HG03039 (cell line): ENCODE data around the gene ECSIT.
A peak's percentile ranks its signal among the peaks of the same experiment; 100 is the strongest.
"Not testable (repeated sequence)": the region's sequence is repeated elsewhere in the genome, so short reads cannot be mapped to it uniquely, and the experiment has no call there.

Experiments
- ATAC-seq: cut with Tn5 transposase; IDR thresholded peaks from one replicate; pipeline ENCODE4 v1.9.1; 2021; ENCODE audit warnings: mild to moderate bottlenecking, moderate library complexity; ENCODE audit not compliant: unreplicated experiment

Gene ECSIT, protein sequence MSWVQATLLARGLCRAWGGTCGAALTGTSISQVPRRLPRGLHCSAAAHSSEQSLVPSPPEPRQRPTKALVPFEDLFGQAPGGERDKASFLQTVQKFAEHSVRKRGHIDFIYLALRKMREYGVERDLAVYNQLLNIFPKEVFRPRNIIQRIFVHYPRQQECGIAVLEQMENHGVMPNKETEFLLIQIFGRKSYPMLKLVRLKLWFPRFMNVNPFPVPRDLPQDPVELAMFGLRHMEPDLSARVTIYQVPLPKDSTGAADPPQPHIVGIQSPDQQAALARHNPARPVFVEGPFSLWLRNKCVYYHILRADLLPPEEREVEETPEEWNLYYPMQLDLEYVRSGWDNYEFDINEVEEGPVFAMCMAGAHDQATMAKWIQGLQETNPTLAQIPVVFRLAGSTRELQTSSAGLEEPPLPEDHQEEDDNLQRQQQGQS

DNA sequence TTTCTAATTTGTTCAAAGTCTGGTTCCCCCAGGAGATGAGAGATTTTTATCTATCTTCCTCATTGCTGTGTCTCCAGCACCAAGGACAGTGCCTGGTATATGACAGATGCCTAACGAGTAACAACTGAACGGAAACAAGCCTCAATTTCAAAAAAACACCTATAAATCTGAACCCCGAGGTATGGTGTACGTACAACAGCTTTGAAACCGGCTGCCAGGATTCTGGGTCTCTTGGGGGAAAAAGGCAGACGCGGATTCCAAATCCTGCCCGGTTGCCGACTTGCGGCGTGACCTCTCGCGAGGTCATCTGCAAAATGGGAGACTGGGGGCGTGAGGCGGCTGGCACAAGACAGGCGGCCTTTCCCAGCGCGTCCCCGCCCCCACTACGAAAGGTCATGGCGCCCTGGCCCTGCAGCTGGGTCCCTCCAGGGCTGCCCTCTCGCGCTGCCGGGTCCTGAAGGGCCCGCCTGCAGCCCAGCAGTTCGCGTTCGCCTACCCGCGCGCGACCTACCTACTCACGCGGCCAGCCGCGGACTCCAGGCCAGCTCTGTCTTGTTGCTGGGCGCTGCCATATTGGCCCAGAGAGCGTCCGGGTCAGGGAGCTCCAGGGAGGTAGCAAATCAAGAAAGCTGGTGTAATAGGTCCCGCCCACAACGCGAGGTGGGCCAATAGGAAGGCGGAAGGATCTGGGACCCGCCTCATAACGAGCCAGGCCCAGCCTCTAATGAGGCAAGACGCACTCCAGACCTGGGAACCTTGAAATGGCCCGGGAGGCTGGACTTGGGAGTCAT lies at the start of gene ECSIT:
Gene ECSIT, minus strand, starts transcription at position 584 of the 791 bp plus-strand sequence. CDS start 9,964 bp downstream, outside the sequence.
- peak; percentile 92 for ATAC-seq

DNA sequence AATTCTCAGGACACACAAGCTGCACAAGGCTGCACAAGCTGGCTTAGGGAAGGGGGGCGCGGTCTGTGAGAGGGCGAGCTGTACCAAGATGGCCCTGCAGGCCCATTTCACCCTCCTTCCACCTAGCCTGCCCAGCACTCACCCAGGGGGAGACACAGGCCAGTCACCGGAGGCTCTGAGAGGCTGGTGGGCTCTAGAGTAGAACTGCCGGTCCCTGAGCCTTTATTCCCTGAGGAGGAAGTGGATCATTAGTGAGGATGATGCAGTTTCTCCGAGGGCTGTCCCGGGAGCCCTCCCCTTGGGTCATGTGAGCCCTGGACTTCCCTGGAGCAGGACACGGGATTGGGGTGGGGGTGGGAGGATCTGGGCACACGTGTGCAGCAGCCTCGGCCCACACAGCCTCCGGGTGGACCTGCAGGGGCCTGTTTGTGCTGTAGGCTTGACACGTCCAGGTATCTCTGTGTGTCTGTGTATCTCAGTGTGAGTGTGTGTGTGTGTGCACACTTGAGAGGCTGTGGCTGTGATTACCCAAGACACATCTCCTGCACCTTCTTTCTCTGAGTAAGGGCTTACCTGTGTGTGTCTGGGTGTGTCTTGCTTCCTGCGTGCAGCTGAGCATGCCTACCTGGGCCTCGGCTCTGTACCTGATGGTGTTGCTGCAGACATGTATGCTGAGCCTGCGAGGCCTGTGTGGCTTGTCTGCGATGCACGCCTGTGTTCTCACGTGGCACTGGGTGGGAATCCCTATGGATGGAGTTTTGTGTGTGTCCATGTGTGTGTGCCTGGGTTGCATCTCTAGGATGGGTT lies 48.7 kb upstream of the ECSIT start, which contains the start of gene ACP5:
Gene ACP5, minus strand, starts transcription at position 195 of the 807 bp plus-strand sequence. CDS start 328 bp downstream, outside the sequence.
- ATAC-seq = no peak

DNA sequence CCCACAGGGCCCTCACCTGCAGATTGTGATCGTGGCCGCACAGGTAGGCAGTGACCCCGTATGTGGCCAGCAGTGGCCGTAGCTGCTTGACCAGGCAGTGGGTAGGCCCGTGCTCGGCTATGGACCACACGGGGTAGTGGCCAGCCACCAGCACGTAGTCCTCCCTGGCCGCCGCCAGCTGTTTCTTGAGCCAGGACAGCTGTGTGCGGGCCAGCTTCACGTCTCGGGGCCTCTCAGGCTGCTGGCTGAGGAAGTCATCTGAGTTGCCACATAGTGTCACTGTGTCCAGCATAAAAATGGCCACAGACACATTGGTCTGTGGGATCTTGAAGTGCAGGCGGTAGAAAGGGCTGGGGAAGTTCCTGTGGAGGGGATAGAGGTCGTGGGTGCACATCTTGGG lies 47.3 kb upstream of the ECSIT start:
- no peak for ATAC-seq

GRCh38 chr19:11574689-11575088 lies 45.8 kb upstream of the ECSIT start:
- ATAC-seq = no peak

DNA sequence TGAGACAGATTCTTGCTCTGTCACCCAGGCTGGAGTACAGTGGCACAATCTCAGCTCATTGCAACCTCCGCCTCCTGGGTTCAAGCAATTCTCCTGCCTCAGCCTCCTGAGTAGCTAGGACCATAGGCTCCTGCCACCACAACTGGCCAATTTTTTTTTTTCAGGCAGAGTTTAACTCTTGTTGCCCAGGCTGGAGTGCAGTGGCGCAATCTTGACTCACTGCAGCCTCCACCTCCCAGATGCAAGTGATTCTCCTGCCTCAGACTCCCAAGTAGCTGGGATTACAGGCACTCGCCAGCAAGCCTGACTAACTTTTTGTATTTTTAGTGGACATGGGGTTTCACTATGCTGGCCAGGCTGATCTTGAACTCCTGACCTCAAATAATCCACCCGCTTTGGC lies 44.8 kb upstream of the ECSIT start:
- not testable (repeated sequence) for ATAC-seq

- not testable (repeated sequence) for ATAC-seq
Measured at GRCh38 chr19:11573354-11573753, 44.4 kb upstream of the ECSIT start.

GRCh38 chr19:11570039-11570462 lies 41.1 kb upstream of the ECSIT start:
- no peak for ATAC-seq

DNA sequence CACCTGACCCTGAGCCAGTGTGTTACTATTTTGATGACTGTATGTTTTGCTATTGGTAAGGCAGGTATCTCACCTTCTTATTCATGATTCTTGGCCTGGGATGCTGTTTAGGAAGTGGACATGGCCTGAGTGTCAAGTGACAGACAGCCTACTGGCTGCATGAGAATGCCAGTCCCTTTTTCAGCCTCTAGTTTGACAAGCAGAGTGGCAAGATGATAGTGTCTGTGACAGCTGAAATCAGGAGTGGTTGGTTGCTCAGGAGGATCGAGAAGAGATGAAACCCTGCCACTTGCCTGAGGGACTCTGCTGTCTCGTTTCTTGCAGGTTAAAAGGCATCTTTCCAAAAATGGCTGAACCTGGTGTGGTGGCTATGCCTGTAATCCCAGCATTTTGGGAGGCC lies 37.2 kb upstream of the ECSIT start:
- no peak for ATAC-seq

GRCh38 chr19:11565649-11565980 lies 36.7 kb upstream of the ECSIT start:
- not testable (repeated sequence) for ATAC-seq

DNA sequence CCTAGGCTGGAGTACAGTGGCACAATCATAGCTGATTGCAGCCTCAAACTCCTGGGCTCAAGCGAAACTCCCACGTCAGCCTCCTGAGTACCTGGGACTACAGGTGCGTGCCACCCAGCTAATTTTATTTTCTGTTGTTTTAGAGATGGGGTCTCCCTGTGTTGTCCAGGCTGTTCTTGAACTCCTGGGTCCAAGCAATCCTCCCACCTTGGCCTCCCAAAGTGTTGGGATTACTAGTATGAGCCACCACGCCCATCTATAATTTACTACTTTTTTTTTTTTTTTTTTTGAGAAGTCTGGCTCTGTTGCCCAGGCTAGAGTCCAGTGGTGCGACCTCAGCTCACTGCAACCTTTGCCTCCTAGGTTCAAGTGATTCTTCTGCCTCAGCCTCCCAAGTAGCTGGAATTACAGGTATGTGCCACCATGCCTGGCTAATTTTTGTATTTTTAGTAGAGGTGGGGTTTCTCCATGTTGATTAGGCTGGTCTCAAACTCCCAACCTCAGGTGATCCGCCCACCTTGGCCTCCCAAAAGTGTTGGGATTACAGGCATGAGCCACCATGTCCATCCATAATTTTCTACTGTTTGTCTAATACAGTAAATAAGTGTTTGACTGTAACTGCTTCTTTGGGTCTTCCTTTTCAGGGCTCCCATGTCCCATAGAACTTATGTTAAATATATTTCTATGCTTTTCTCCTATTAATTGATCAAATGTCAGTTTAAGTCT lies 35.3 kb upstream of the ECSIT start:
- ATAC-seq = not testable (repeated sequence)

DNA sequence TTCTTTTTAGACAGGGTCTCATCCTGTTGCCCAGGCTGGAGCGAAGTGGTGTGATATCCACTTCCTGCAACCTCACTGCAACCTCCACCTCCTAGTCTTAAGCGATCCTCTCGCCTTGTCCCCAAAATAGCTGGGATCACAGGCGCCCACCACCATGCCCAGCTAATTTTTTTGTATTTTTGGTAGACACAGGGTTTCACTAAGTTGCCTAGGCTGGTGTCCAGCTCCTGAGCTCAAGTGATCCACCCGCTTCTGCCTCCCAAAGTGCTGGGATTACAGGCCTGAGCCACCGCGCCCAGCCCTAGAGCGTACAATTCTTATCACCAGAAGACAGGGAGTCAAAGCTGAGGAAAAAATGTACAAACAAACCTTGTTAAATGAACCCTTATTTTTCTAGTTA lies 34.6 kb upstream of the ECSIT start:
- ATAC-seq = no peak

DNA sequence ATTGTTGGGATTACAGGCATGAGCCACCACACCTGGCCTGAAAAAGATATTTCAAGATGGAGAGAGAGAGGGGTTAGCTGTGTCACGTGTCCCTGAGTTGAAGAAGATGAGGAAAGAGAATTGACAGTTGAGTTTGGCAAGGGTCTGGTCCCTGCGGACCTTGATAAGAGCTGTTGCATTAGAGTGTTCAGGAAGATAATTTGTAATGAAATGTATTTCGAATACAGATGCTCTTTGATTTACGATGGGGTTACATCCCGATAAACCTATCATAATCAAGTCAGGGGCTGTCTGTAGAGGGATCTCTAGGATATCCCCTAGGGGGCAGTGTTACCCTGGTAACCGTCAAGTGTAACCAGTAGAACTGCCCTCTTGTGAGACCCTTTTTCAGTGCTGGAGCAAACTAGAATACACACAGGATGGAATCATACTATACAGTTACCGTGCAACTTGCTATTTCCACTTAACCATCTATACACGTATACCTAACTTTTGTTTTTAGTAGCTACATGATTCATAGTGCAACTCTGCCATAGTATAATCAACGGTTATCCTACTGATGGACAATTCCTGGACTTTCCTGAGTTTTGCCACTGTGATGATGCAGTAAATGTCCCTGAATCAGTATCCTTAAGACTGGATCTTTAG lies 31.6 kb upstream of the ECSIT start:
- no peak for ATAC-seq

DNA sequence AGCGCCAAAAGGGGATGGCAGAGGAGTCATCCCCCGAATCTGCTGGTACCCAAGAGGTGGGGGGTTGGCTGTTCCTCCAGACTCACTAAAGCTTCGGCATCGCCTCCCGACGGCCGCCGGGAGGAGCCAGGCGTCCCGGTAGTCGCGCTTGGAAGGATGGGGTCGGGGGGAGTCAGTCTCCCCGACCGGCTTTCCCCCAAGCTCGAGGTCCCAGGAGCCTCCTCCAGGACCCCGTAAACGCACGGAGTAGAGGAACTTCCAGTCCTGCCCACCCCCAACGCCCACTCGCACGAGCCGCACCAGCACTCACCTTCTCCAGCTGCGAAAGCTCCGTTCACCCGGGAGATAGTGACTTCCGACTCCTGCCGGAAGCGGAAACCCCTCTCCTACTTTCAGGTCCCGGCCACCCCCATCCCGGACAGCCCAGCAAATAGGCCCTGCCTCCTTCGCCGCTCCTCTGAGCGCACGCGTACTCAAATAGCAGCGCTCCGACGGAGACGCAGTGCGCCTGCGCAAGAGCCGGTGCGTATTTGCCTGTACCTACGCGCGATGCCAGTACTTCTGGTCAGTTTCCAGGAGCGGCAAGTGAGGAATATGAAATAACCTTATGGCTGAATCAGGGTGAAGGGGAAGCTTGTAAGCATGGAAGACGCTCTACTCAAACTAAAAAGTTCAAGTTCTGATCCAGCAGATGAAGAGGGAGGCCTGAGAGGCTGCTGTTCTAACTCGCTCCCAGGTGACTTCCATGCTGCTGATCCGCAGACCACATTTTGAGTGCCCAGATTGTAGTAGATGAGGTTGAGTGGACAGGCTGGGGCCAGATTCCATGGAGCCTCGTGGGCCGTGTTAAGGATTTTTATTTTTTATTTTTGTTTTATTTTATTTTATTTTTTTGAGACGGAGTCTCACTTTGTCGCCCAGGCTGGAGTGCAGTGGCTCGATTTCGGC lies 30.2 kb upstream of the ECSIT start, which contains the start of gene ELOF1:
Gene ELOF1, minus strand, starts transcription at position 350 of the 948 bp plus-strand sequence. CDS start 4,883 bp downstream, outside the sequence.
- ATAC-seq = peak; percentile 65

- no peak for ATAC-seq
Measured at GRCh38 chr19:11556634-11557420, 27.9 kb upstream of the ECSIT start.

DNA sequence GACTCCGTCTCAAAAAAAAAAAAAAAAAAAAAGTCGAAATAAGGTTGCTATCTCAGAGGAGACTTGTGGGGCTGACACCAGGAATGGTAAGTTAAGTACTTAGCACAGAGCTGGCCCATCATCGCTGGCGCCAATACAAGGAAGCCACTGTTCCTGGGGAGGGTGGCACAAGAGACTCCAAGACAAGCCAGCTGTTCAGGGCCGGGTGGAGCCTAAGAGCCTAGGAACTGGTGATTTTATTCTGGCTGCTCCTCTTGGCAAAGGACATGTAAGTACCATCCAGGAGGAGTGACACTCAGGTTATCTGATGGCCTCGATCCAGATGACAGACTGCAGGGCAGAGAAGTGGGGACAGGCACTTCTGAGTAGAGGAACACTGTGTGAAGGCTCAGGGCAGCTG lies 26.3 kb upstream of the ECSIT start:
- ATAC-seq = no peak

DNA sequence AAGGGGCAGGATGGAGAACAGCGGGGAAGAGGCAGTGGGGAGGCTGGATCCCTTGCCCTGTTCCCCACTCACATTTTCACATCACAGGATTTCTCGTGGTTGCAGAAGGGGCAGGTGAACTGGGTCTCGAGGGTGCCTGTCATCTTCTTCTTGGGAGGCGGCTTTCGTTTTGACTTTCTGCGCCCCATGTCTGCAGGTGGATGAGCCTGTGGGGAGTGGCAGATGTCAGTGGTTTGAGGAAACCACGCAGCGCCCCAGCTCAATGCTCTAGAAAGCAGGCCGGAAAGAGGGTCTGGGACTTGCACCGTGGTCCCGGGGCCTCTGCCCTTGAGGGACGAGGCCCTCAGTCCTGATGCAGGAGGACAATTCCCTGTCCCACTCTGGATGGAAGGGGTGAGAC lies 25.2 kb upstream of the ECSIT start:
- no peak for ATAC-seq

DNA sequence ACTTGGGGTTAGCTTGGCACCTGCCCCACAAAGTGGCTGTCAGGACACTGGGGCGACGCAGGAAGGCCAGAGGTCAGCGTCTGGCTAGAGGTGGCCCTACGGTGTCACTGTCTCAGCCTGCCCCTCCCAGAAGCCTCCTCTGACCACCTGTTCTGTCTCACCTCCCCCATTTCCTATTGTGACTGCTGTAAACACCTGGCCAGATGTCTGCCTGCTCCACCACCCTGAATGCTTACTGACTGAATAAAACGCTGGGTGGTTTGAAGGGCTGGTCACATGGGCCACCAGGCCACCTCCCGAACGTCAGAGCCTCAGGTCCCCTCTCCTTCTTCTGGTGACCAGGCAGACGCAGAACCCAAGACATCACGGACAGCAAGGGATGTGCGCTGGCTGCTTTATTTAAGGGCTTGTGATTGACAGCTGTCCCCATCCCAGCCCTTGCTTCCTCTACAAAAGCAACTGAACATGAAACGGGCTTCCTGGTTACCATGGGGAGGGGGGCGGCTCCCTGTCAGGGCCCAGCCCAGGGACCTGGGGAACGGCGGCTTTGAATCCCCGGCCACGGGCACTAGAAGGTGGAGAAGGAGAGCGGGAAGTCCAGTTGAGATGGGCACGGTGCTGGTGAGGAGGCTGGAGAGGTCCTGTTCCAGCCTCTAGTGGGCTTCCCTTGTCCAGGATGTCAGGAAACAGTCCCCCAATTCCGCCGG lies 23.9 kb upstream of the ECSIT start:
- no peak for ATAC-seq
